ENCODE measurements around the gene MYO5C.

The MYO5C gene

DNA sequence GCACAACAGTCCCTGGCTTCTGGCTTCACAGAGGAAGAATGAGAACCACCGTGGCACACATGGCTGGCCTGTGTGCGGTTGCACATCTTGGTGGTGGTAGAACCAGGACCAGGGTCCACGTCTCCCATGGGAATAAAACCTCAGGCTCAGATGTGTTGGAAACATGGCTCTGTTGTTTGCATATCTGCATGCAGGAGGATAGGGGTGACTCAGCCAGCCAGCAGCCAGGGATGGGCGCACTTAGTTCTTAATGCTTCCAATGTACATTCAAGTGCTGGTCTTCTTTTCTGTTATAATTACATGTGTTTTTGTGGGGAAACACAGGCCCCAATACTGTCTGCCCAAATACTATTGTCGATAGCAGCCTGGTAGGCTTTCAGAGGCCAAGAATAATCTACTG, 147.2 kb downstream of the MYO5C start:
- no peak for DNase-seq (ENCODE audit: low read depth in 2 of 2)

DNA sequence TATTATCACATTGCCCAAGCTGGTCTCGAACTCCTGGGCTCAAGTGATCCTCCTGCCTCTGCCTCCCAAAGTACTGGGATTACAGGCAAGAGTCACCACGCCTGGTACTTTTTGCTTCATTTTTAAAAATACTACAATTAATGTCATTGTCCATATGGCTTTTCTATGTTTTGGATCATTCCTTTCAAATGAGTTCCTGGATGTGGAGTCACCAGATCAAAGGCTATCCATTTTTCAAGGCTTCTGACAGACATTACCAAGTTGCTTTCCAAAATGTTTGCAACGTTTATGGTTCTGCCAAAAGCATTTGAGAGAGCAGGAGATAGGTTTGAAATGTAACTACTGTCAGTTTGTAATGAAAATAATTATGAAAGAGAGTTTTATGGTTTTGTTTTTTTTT, 148.8 kb downstream of the MYO5C start:
- DNase-seq (ENCODE audit: low read depth in 2 of 2), result no peak

DNA sequence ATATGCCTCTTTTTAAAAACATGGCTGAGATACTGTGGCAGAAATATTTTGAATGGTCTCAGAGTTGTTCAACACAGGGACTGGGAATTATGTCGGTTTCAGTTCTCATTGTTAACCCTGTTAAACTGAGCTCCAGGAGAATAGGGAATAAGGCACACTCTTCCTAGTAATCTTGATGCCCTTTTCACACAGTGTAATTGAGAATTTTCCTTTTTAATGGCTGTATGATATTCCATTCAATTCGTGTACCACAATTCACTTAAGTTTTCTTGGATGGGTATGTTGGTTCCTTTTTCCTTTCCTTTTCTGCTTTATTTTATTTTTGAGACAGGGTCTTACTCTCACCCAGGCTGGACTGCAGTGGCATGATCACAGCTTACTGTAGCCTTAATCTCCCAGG, 149.3 kb downstream of the MYO5C start:
- no peak for DNase-seq (ENCODE audit: low read depth in 2 of 2)

DNA sequence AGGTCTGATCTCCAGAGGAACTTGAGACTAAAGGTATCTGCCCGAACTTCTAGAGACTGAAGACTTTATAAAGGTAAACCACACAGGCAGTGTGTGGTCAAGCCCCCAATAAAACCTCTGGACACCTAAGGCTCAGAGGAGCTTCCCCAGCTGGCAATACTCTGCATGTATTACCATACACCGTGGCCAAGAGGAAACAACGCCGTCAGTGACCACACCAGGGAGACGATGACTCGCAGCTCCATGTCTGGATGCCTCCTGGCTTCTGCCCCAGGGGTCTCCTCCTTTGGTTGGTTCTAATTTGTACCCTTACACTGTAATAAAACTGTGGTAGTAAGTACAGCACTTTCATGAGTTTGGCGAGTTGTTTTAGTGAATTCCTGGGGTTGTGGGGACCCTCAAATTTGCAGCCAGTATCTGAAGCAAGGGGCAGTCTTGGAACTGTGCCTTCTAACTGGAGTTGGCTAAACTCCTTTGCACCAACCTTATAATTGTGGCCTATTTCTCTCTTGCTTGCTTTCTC, 150.9 kb downstream of the MYO5C start:
- no peak for DNase-seq (ENCODE audit: low read depth in 2 of 2)

DNA sequence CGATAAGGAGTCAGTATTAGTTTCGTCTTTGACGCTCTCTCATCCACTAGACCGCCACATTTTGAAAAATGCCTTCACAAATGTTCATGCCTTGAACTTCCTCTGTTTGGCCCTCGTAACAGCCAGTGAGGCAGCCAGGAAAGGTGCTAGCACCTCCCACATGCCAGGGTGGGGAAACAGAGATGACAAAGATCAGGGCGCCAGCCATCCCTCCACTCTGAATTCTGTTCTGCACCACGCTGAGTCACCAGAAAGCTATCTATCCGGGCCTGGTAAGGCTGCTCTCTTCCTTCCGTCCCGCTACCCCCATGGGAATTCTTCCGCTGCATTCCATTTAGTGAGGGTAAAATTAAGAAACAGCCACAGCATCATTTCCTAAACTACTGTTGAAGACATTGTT, 151.7 kb downstream of the MYO5C start:
- peak; percentile 80 to 81 for DNase-seq (ENCODE audit: low read depth in 2 of 2)

All from fibroblast of skin of left biceps (primary cell).